ENCODE results near the gene C10orf71. TPM values are rescaled to one million over a fixed set of nuclear protein-coding genes. Genes with fewer than 3 reads are reported as not detected.

C10orf71 gene
- total RNA-seq, 1 experiment from 2014 or later: not detected

GRCh38 chr10:49296382-49296781, 2.6 kb upstream of the C10orf71 start:
- no peak overlapping the region for H3K27ac ChIP-seq (ENCODE audit: low read length)
- H3K36me3 ChIP-seq (ENCODE audit: control insufficient read depth, insufficient read depth, low read length): no peaks in the 10 kb centered on the region
- intact Hi-C loops (cut with micrococcal nuclease; ENCODE audit: unreplicated experiment): loop anchor here (10.0 kb wide), 1 partner anchor 312 kb away; no protein-coding TSS in a partner anchor
- BruUV-seq (replicated peaks): no TSS peak
- ChIA-PET POLR2A (interaction anchor here (0.5 kb wide), 1 partner anchor 44 kb away, joined by 13 read pairs; no protein-coding TSS in a partner anchor), CTCF (no interaction called here)
- TF ChIP-seq CTCF (IDR thresholded peaks at IDR 0.05) (no peak), REST (IDR thresholded peaks at IDR 0.05; ENCODE audit: insufficient read depth in 1 of 2, low read depth in 2 of 2, low read length in 1 of 2) (no peak), POLR2AphosphoS5 (IDR thresholded peaks at IDR 0.05; ENCODE audit: low read depth, low read length) (no peak), SIN3A (IDR thresholded peaks at IDR 0.05; ENCODE audit: borderline replicate concordance, insufficient read depth, low read depth, low read length) (no peak), TCF7L2 (IDR thresholded peaks at IDR 0.05; ENCODE audit: low read depth, low read length) (no peak)
- H3K27me3 ChIP-seq (ENCODE audit: control insufficient read depth, insufficient read depth, low read length): no peaks in the 10 kb centered on the region
- no peak for ATAC-seq
- H3K4me3 ChIP-seq (ENCODE audit: low read depth in 2 of 2, low read length in 2 of 2): no peak overlapping the region
- H3K4me1 ChIP-seq (ENCODE audit: control insufficient read depth, insufficient read depth, low read length): no peaks in the 10 kb centered on the region
- in situ Hi-C loops (cut with HindIII; ENCODE audit: low pct_unique_long_range_greater_than_20kb, low sequenced_read_pairs): no loop called here
- H3K9me3 ChIP-seq (ENCODE audit: control insufficient read depth, insufficient read depth, low read depth, low read length): no peaks in the 10 kb centered on the region
- DNase-seq (ENCODE audit: low read depth, low spot score): no peak

GRCh38 chr10:49296836-49297235, 2.1 kb upstream of the C10orf71 start:
- Histone ChIP-seq H3K27ac (ENCODE audit: low read length) (no peak overlapping the region), H3K36me3 (ENCODE audit: control insufficient read depth, insufficient read depth, low read length) (no peaks in the 10 kb centered on the region), H3K4me1 (ENCODE audit: control insufficient read depth, insufficient read depth, low read length) (no peaks in the 10 kb centered on the region), H3K27me3 (ENCODE audit: control insufficient read depth, insufficient read depth, low read length) (no peaks in the 10 kb centered on the region), H3K4me3 (ENCODE audit: low read depth in 2 of 2, low read length in 2 of 2) (no peak overlapping the region), H3K9me3 (ENCODE audit: control insufficient read depth, insufficient read depth, low read depth, low read length) (no peaks in the 10 kb centered on the region)
- no TSS peak for BruUV-seq (replicated peaks)
- intact Hi-C loops (cut with micrococcal nuclease; ENCODE audit: unreplicated experiment) (loop anchor here (10.0 kb wide), 1 partner anchor 312 kb away; no protein-coding TSS in a partner anchor), in situ Hi-C loops (cut with HindIII; ENCODE audit: low pct_unique_long_range_greater_than_20kb, low sequenced_read_pairs) (no loop called here)
- TF ChIP-seq POLR2AphosphoS5 (IDR thresholded peaks at IDR 0.05; ENCODE audit: low read depth, low read length): no peak
- no peak for TF ChIP-seq TCF7L2 (IDR thresholded peaks at IDR 0.05; ENCODE audit: low read depth, low read length)
- TF ChIP-seq REST (IDR thresholded peaks at IDR 0.05; ENCODE audit: insufficient read depth in 1 of 2, low read depth in 2 of 2, low read length in 1 of 2): no peak
- no peak for TF ChIP-seq SIN3A (IDR thresholded peaks at IDR 0.05; ENCODE audit: borderline replicate concordance, insufficient read depth, low read depth, low read length)
- TF ChIP-seq CTCF (IDR thresholded peaks at IDR 0.05): no peak
- no peak for DNase-seq (ENCODE audit: low read depth, low spot score)
- ATAC-seq: no peak
- ChIA-PET POLR2A (no interaction called here), CTCF (no interaction called here)
